ENCODE measurements around the gene MFAP4. TPM values are rescaled to one million over a fixed set of nuclear protein-coding genes. Genes with fewer than 3 reads are reported as not detected.

Gene MFAP4
- total and polyA plus RNA-seq, 3 donors from 2014 or later = 24.0 to 108 (median 55.7) TPM

DNA sequence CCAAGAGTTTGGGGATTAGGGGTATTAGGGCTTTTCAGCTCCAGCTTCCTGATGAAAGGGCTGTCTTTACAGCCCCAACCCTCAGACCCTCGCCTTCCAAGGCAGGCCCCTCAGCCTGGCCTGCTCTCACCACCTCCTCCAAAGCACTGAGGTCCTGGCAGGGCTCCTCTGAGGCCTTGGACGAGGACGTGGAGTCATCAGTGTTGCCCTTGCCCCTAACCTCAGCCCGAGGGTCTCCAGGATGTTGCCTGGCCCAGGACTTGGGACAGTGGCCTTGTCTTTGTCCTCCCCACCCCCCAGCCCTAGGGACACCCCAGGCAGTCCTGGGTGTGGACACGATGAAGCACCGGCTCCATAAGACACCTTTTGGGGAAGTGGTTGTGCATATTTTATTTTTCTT lies 52.7 kb downstream of the MFAP4 start:
- no peak for TF ChIP-seq POLR2A (IDR thresholded peaks at IDR 0.05)
- TF ChIP-seq, protein P1, sequence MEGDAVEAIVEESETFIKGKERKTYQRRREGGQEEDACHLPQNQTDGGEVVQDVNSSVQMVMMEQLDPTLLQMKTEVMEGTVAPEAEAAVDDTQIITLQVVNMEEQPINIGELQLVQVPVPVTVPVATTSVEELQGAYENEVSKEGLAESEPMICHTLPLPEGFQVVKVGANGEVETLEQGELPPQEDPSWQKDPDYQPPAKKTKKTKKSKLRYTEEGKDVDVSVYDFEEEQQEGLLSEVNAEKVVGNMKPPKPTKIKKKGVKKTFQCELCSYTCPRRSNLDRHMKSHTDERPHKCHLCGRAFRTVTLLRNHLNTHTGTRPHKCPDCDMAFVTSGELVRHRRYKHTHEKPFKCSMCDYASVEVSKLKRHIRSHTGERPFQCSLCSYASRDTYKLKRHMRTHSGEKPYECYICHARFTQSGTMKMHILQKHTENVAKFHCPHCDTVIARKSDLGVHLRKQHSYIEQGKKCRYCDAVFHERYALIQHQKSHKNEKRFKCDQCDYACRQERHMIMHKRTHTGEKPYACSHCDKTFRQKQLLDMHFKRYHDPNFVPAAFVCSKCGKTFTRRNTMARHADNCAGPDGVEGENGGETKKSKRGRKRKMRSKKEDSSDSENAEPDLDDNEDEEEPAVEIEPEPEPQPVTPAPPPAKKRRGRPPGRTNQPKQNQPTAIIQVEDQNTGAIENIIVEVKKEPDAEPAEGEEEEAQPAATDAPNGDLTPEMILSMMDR (IDR thresholded peaks at IDR 0.05) = no peak
- 86 to 96% methylated on average over 3 to 6 of the region's 6 CpGs for WGBS, 2 donors
- Histone ChIP-seq H3K9me3 (no peaks in the 10 kb centered on the region), H3K27me3 (no peaks in the 10 kb centered on the region), H3K4me3 (no peak overlapping the region), H3K36me3 (ENCODE audit: low read depth, missing control alignments) (no peaks in the 10 kb centered on the region), H3K4me1 (peaks cover 6% of the 10 kb centered on the region), H3K27ac (no peak overlapping the region)
- DNase-seq = no peak
- intact Hi-C loops (cut with DNase I; ENCODE audit: low total_unique reads) = no loop called here

DNA sequence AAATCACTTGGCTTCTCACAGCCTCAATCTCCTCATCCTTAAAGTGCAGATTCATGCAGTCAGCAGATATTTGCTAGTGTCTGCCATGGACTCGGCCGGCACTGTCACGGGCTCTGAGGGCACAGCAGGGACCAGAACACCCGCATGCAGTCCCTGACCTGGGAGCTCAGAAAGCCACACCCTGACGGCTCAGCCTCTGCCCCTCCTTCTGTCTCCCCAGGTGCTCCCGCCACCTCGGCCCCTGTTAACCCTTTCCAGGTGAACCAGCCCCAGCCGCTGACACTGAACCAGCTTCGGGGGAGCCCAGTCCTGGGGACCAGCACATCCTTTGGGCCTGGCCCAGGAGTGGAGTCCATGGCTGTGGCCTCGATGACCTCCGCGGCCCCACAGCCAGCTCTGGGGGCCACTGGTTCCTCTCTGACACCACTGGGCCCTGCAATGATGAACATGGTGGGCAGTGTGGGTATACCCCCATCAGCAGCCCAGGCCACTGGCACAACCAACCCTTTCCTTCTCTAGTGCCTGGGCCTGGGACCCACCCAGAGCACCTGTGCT lies 53.2 kb downstream of the MFAP4 start:
- no peak for TF ChIP-seq POLR2A (IDR thresholded peaks at IDR 0.05)
- TF ChIP-seq, protein P1 (IDR thresholded peaks at IDR 0.05) = no peak
- Histone ChIP-seq H3K27me3 (no peaks in the 10 kb centered on the region), H3K27ac (no peak overlapping the region), H3K4me1 (peaks cover 6% of the 10 kb centered on the region), H3K9me3 (no peaks in the 10 kb centered on the region), H3K4me3 (no peak overlapping the region), H3K36me3 (ENCODE audit: low read depth, missing control alignments) (no peaks in the 10 kb centered on the region)
- intact Hi-C loops (cut with DNase I; ENCODE audit: low total_unique reads) = no loop called here
- WGBS, 2 donors = 92% methylated on average over 12 of the region's 12 CpGs; no CpG with 5 or more reads in 1 of the 2 donors
- no peak for DNase-seq

MicroRNAs encoded within 50 kb of the gene (microRNA counts, 767-probe panel; counts per million panel counts)
- microRNA hsa-miR-1180 = 4,987 to 6,072 counts per million in 2 donors

Small RNA genes lying within 50 kb of the gene (microRNA-seq; reads per million reads assigned to microRNA genes)
- 589 to 912 reads per million in 2 donors for gene MIR1180 (ENCODE audit: borderline number of aligned reads in 2 of 2, borderline replicate concordance in 1 of 2)

Small RNA genes lying within 50 kb of the gene (small RNA-seq; reads per million reads assigned to genes)
- gene MIR1180 (1.4 to 3.1 reads per million in 2 donors), gene RF00537 (0 reads per million in 2 donors)

Other genes with a start within 250 kb of the MFAP4 start
- 10 to 100 TPM; 60.0 to 66.5 TPM for gene EPN2, start 149.8 kb downstream of the MFAP4 start, total RNA-seq
- 61.1 TPM for gene EPN2, start 149.8 kb downstream of the MFAP4 start, polyA plus RNA-seq (ENCODE audit: insufficient read depth, low read depth, low replicate concordance)
- 10 to 100 TPM; 42.1 to 59.9 TPM for gene B9D1, start 24.5 kb downstream of the MFAP4 start, total RNA-seq
- 132 TPM for gene B9D1, start 24.5 kb downstream of the MFAP4 start, polyA plus RNA-seq (ENCODE audit: insufficient read depth, low read depth, low replicate concordance)
- gene MAPK7, start 8.7 kb downstream of the MFAP4 start, total RNA-seq = 10 to 100 TPM; 49.7 to 65.4 TPM
- gene MAPK7, start 8.7 kb downstream of the MFAP4 start, polyA plus RNA-seq (ENCODE audit: insufficient read depth, low read depth, low replicate concordance) = 54.1 TPM
- 1 to 10 TPM; 2.1 to 8.1 TPM for gene RNF112, start 24.0 kb upstream of the MFAP4 start, total RNA-seq
- 4.6 TPM for gene RNF112, start 24.0 kb upstream of the MFAP4 start, polyA plus RNA-seq (ENCODE audit: insufficient read depth, low read depth, low replicate concordance)
- gene SLC47A1, start 146.7 kb upstream of the MFAP4 start, total RNA-seq = 10 to 100 TPM; 20.1 to 97.3 TPM
- gene SLC47A1, start 146.7 kb upstream of the MFAP4 start, polyA plus RNA-seq (ENCODE audit: insufficient read depth, low read depth, low replicate concordance) = 39.8 TPM